Measurements from ENCODE around the gene MPEG1.

MPEG1 gene

DNA sequence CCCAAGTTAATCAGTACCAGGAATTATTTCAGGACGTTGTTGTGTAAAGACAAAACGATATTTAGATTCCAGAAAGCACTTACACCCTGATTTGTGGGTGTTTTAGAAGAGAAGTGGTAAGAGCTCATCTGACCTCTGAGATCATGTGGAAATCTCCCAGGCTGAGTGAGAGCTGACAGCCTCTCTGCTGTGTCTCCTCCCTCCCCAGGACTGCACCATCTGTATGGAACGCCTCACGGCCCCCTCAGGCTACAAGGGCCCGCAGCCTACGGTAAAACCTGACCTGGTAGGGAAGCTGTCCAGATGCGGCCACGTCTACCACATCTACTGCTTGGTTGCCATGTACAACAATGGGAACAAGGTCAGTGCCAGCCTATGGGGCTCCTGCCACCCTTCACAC is 20.8 kb downstream of the MPEG1 start:
- Histone ChIP-seq H3K4me3 (ENCODE audit: low read depth in 1 of 2, low read length in 2 of 2) (no peak overlapping the region), H3K9ac (ENCODE audit: low read depth in 1 of 2, low read length in 2 of 2) (no peak overlapping the region), H3K27me3 (ENCODE audit: control insufficient read depth in 1 of 2, insufficient read depth in 2 of 2, low read length in 2 of 2) (no peaks in the 10 kb centered on the region), H3K36me3 (ENCODE audit: control insufficient read depth in 1 of 2, insufficient read depth in 2 of 2, low read length in 2 of 2) (peaks cover 48 to 67% of the 10 kb centered on the region in 2 donors), H3K27ac (ENCODE audit: low read depth, low read length) (no peak overlapping the region), H3K9me3 (ENCODE audit: control insufficient read depth in 1 of 2, low read length in 2 of 2) (no peaks in the 10 kb centered on the region), H3K4me1 (ENCODE audit: control insufficient read depth in 1 of 2, insufficient read depth in 2 of 2, low read length in 2 of 2) (peaks cover 47 to 50% of the 10 kb centered on the region in 2 donors)

DNA sequence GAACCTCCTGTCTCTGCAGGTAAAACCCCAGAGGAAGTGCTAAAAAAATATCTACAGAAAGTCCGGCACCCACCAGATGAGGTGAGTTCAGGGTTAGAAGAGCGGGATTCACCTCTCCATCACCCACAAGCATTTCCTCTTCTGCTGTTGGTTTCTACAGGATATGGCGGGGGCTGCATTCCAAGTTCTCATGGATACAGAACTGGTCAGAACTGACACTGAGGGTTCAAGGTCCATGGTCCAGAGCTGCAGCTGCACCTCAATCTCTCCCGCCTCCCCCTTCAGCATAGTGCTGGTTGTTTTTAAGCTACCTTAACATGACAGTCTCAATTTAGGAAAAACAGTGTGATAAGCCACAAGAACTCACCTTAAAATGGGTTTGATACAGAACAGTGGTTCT is 21.6 kb downstream of the MPEG1 start:
- Histone ChIP-seq H3K9me3 (ENCODE audit: control insufficient read depth in 1 of 2, low read length in 2 of 2) (no peaks in the 10 kb centered on the region), H3K4me1 (ENCODE audit: control insufficient read depth in 1 of 2, insufficient read depth in 2 of 2, low read length in 2 of 2) (peaks cover 55 to 58% of the 10 kb centered on the region in 2 donors), H3K4me3 (ENCODE audit: low read depth in 1 of 2, low read length in 2 of 2) (peak overlapping the region in 1 of 2 donors; percentile 10), H3K27ac (ENCODE audit: low read depth, low read length) (no peak overlapping the region), H3K36me3 (ENCODE audit: control insufficient read depth in 1 of 2, insufficient read depth in 2 of 2, low read length in 2 of 2) (peaks cover 40 to 59% of the 10 kb centered on the region in 2 donors), H3K9ac (ENCODE audit: low read depth in 1 of 2, low read length in 2 of 2) (no peak overlapping the region), H3K27me3 (ENCODE audit: control insufficient read depth in 1 of 2, insufficient read depth in 2 of 2, low read length in 2 of 2) (no peaks in the 10 kb centered on the region)

- H3K9ac ChIP-seq (ENCODE audit: low read depth in 1 of 2, low read length in 2 of 2): no peak overlapping the region
- peaks cover 29 to 48% of the 10 kb centered on the region in 2 donors for H3K36me3 ChIP-seq (ENCODE audit: control insufficient read depth in 1 of 2, insufficient read depth in 2 of 2, low read length in 2 of 2)
- H3K27ac ChIP-seq (ENCODE audit: low read depth, low read length): no peak overlapping the region
- H3K9me3 ChIP-seq (ENCODE audit: control insufficient read depth in 1 of 2, low read length in 2 of 2): no peaks in the 10 kb centered on the region
- peak overlapping the region in 1 of 2 donors; percentile 1 for H3K4me3 ChIP-seq (ENCODE audit: low read depth in 1 of 2, low read length in 2 of 2)
- no peaks in the 10 kb centered on the region for H3K27me3 ChIP-seq (ENCODE audit: control insufficient read depth in 1 of 2, insufficient read depth in 2 of 2, low read length in 2 of 2)
- peaks cover 65 to 69% of the 10 kb centered on the region in 2 donors for H3K4me1 ChIP-seq (ENCODE audit: control insufficient read depth in 1 of 2, insufficient read depth in 2 of 2, low read length in 2 of 2)
Measured at GRCh38 chr11:59189986-59190385, 22.7 kb downstream of the MPEG1 start.

DNA sequence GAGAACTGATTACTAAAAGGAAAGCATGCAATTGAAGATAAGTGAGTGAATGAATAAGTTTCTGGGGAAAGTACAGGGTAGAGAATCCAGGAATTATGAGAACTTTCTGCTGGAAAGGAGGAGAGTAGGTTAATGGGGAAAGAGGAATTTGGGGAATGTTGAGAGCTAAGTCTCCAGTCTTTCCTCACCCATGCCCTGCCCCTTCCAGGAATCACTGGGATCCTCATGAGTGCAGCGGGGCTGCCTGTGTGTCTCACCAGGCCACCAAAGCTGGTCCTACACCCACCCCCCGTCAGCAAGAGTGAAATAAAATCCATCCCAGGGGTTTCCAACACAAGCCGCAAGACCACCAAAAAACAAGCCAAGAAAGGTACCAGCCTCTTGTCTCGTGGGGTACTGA is 23.8 kb downstream of the MPEG1 start:
- H3K27ac ChIP-seq (ENCODE audit: low read depth, low read length): no peak overlapping the region
- peaks cover 75 to 79% of the 10 kb centered on the region in 2 donors for H3K4me1 ChIP-seq (ENCODE audit: control insufficient read depth in 1 of 2, insufficient read depth in 2 of 2, low read length in 2 of 2)
- H3K27me3 ChIP-seq (ENCODE audit: control insufficient read depth in 1 of 2, insufficient read depth in 2 of 2, low read length in 2 of 2): no peaks in the 10 kb centered on the region
- H3K9me3 ChIP-seq (ENCODE audit: control insufficient read depth in 1 of 2, low read length in 2 of 2): no peaks in the 10 kb centered on the region
- H3K4me3 ChIP-seq (ENCODE audit: low read depth in 1 of 2, low read length in 2 of 2): no peak overlapping the region
- peaks cover 26 to 40% of the 10 kb centered on the region in 2 donors for H3K36me3 ChIP-seq (ENCODE audit: control insufficient read depth in 1 of 2, insufficient read depth in 2 of 2, low read length in 2 of 2)
- H3K9ac ChIP-seq (ENCODE audit: low read depth in 1 of 2, low read length in 2 of 2): no peak overlapping the region

GRCh38 chr11:59187587-59187986 is 25.1 kb downstream of the MPEG1 start:
- peak overlapping the region in 1 of 2 donors; percentile 66 for H3K4me3 ChIP-seq (ENCODE audit: low read depth in 1 of 2, low read length in 2 of 2)
- no peaks in the 10 kb centered on the region for H3K9me3 ChIP-seq (ENCODE audit: control insufficient read depth in 1 of 2, low read length in 2 of 2)
- H3K4me1 ChIP-seq (ENCODE audit: control insufficient read depth in 1 of 2, insufficient read depth in 2 of 2, low read length in 2 of 2): peaks cover 89 to 93% of the 10 kb centered on the region in 2 donors
- no peak overlapping the region for H3K27ac ChIP-seq (ENCODE audit: low read depth, low read length)
- H3K9ac ChIP-seq (ENCODE audit: low read depth in 1 of 2, low read length in 2 of 2): no peak overlapping the region
- peaks cover 28 to 38% of the 10 kb centered on the region in 2 donors for H3K36me3 ChIP-seq (ENCODE audit: control insufficient read depth in 1 of 2, insufficient read depth in 2 of 2, low read length in 2 of 2)
- H3K27me3 ChIP-seq (ENCODE audit: control insufficient read depth in 1 of 2, insufficient read depth in 2 of 2, low read length in 2 of 2): no peaks in the 10 kb centered on the region

DNA sequence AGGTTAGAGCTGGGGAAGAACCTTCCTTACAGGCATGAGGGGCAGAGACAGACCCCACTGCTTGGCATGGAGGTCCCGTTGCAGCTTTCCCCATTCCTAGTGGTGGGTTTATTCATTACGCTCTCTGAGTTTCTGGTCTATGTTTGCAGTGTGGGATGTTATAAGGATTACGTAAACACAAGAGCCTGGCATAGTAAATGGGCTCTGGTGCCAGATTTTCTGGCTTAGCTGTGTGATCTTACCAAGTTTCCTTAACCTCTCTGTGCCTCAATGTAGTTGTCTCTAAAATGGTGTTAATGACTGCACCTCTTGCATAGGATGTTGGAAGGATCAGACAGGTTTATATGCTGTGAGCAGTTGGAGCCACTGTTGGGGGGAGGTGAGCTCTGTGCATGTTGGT is 25.7 kb downstream of the MPEG1 start:
- Histone ChIP-seq H3K9me3 (ENCODE audit: control insufficient read depth in 1 of 2, low read length in 2 of 2) (no peaks in the 10 kb centered on the region), H3K4me1 (ENCODE audit: control insufficient read depth in 1 of 2, insufficient read depth in 2 of 2, low read length in 2 of 2) (peaks cover 94 to 98% of the 10 kb centered on the region in 2 donors), H3K9ac (ENCODE audit: low read depth in 1 of 2, low read length in 2 of 2) (no peak overlapping the region), H3K4me3 (ENCODE audit: low read depth in 1 of 2, low read length in 2 of 2) (peak overlapping the region in 1 of 2 donors; percentile 66), H3K27me3 (ENCODE audit: control insufficient read depth in 1 of 2, insufficient read depth in 2 of 2, low read length in 2 of 2) (no peaks in the 10 kb centered on the region), H3K36me3 (ENCODE audit: control insufficient read depth in 1 of 2, insufficient read depth in 2 of 2, low read length in 2 of 2) (peaks cover 22 to 37% of the 10 kb centered on the region in 2 donors), H3K27ac (ENCODE audit: low read depth, low read length) (peak overlapping the region; percentile 26)

DNA sequence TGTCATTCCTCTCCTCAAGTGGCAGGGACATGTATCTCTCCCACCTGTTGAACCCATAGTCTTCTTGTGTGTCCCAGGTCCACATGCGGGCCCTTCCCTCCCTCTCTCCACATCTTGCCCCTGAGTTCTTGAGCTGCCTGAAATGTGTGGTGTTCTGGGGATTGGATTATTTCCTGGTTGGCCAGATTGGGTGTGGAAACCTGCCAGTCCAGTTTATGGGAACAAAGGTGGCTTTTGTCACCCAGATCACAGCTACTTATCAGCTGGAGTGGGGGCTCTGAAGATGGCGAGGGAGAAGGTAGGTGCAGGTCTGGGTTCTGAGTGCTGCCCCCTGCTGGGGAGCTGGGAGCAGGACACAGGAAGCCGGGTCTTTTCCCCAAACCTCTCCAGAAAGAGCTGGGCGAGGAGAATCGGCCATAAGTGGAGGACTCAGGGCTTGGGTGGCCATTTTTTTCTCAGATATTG is 26.6 kb downstream of the MPEG1 start:
- Histone ChIP-seq H3K9me3 (ENCODE audit: control insufficient read depth in 1 of 2, low read length in 2 of 2) (no peaks in the 10 kb centered on the region), H3K4me3 (ENCODE audit: low read depth in 1 of 2, low read length in 2 of 2) (peak overlapping the region; percentile 55 to 66), H3K27ac (ENCODE audit: low read depth, low read length) (peak overlapping the region; percentile 71), H3K9ac (ENCODE audit: low read depth in 1 of 2, low read length in 2 of 2) (peak overlapping the region; percentile 55 to 59), H3K27me3 (ENCODE audit: control insufficient read depth in 1 of 2, insufficient read depth in 2 of 2, low read length in 2 of 2) (no peaks in the 10 kb centered on the region), H3K36me3 (ENCODE audit: control insufficient read depth in 1 of 2, insufficient read depth in 2 of 2, low read length in 2 of 2) (peaks cover 18 to 37% of the 10 kb centered on the region in 2 donors), H3K4me1 (ENCODE audit: control insufficient read depth in 1 of 2, insufficient read depth in 2 of 2, low read length in 2 of 2) (peaks cover 92 to 95% of the 10 kb centered on the region in 2 donors)

- H3K27ac ChIP-seq (ENCODE audit: low read depth, low read length): peak overlapping the region; percentile 71
- H3K9ac ChIP-seq (ENCODE audit: low read depth in 1 of 2, low read length in 2 of 2): peak overlapping the region; percentile 55 to 59
- H3K4me3 ChIP-seq (ENCODE audit: low read depth in 1 of 2, low read length in 2 of 2): peak overlapping the region; percentile 55 to 66
- H3K36me3 ChIP-seq (ENCODE audit: control insufficient read depth in 1 of 2, insufficient read depth in 2 of 2, low read length in 2 of 2): peaks cover 18 to 36% of the 10 kb centered on the region in 2 donors
- no peaks in the 10 kb centered on the region for H3K9me3 ChIP-seq (ENCODE audit: control insufficient read depth in 1 of 2, low read length in 2 of 2)
- no peaks in the 10 kb centered on the region for H3K27me3 ChIP-seq (ENCODE audit: control insufficient read depth in 1 of 2, insufficient read depth in 2 of 2, low read length in 2 of 2)
- peaks cover 85 to 88% of the 10 kb centered on the region in 2 donors for H3K4me1 ChIP-seq (ENCODE audit: control insufficient read depth in 1 of 2, insufficient read depth in 2 of 2, low read length in 2 of 2)
Measured at GRCh38 chr11:59185386-59185945, 27.3 kb downstream of the MPEG1 start.

DNA sequence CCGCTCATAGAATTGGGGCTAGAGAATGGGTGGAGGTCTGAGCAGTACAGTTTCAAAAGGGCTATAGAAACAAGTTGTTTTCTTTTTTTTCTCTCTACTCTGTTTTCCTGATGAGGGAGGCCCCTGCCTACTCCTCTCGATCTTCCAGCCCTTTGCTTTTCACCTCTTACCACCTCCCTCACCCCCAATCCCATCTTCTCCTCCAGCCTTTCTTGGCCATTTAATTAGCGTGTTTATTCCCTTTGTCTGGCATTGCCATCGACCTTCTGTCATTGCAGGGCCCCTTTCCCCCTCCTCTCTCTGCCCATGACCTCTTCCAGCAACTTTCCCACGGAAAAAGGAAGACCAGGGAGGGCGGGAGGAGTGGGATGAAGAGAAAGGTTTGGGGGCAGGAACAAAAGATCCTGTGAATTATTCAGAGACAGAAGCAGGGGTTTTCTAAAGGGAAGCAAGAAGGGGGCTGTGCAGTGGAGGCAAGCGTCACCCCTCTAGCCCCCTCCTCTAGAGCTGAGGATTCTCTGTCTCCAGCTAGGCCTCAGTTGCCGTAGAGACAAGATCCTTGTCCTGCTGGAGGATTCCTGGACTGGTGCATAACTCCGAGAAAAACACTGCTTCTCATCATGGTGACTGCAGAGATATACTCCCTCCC is 27.9 kb downstream of the MPEG1 start:
- Histone ChIP-seq H3K4me1 (ENCODE audit: control insufficient read depth in 1 of 2, insufficient read depth in 2 of 2, low read length in 2 of 2) (peaks cover 78 to 81% of the 10 kb centered on the region in 2 donors), H3K4me3 (ENCODE audit: low read depth in 1 of 2, low read length in 2 of 2) (peak overlapping the region; percentile 55 to 66), H3K27me3 (ENCODE audit: control insufficient read depth in 1 of 2, insufficient read depth in 2 of 2, low read length in 2 of 2) (no peaks in the 10 kb centered on the region), H3K9me3 (ENCODE audit: control insufficient read depth in 1 of 2, low read length in 2 of 2) (no peaks in the 10 kb centered on the region), H3K27ac (ENCODE audit: low read depth, low read length) (peak overlapping the region; percentile 35), H3K9ac (ENCODE audit: low read depth in 1 of 2, low read length in 2 of 2) (peak overlapping the region; percentile 43 to 59), H3K36me3 (ENCODE audit: control insufficient read depth in 1 of 2, insufficient read depth in 2 of 2, low read length in 2 of 2) (peaks cover 17 to 36% of the 10 kb centered on the region in 2 donors)

DNA sequence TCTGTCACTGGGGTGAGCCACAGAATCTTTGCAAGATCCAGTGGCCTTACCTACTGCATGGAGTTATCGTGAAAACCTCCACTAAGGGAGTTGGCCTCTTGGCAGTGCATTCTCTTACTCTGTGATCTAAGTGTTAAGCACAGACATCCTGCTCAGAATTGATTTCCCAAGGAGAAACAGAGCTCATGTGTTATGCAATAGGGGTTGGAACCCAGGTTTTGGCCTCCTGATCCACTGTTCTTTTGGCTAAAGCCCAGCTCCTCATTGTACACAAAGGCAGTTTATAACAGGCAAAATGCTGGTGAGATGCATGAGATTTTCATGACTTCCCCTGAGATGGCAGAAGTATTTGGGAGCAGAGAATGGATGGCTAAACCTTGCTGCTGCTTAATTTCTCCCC is 29.0 kb downstream of the MPEG1 start:
- no peak overlapping the region for H3K4me3 ChIP-seq (ENCODE audit: low read depth in 1 of 2, low read length in 2 of 2)

More for the DNA sequence above, 29.0 kb downstream of the MPEG1 start:
- Histone ChIP-seq H3K9ac (ENCODE audit: low read depth in 1 of 2, low read length in 2 of 2) (peak overlapping the region; percentile 15 to 17), H3K9me3 (ENCODE audit: control insufficient read depth in 1 of 2, low read length in 2 of 2) (no peaks in the 10 kb centered on the region), H3K4me1 (ENCODE audit: control insufficient read depth in 1 of 2, insufficient read depth in 2 of 2, low read length in 2 of 2) (peaks cover 68 to 71% of the 10 kb centered on the region in 2 donors), H3K27ac (ENCODE audit: low read depth, low read length) (no peak overlapping the region), H3K27me3 (ENCODE audit: control insufficient read depth in 1 of 2, insufficient read depth in 2 of 2, low read length in 2 of 2) (no peaks in the 10 kb centered on the region), H3K36me3 (ENCODE audit: control insufficient read depth in 1 of 2, insufficient read depth in 2 of 2, low read length in 2 of 2) (peaks cover 9 to 30% of the 10 kb centered on the region in 2 donors)

Data from duodenal mucosa (tissue), 2 donors.